Panc1 (cell line): Measurements from ENCODE around the gene F2RL1. TPM values are rescaled to one million over a fixed set of nuclear protein-coding genes. Genes with fewer than 3 reads are reported as not detected.
"Not testable (repeated sequence)": the region's sequence is repeated elsewhere in the genome, so short reads cannot be mapped to it uniquely, and the experiment has no call there.

Source experiments
- ATAC-seq: fragments of 200-7000 bp; cut with Tn5 transposase; 2 replicates; pipeline ENCODE4 v1.9.1; 2020; ENCODE audit warnings: mild to moderate bottlenecking, moderate library complexity
- BruUV-seq: library from RNA; stranded (reverse); fragments of 400-500 nt; replicated peaks from 2 replicates; lab custom pipeline; 2021; lab: Mats Ljungman, UMichigan
- CTCF ChIA-PET: fragments of 300-600 bp; sonication (Branson Sonifier 250); formaldehyde crosslinking; loops from one replicate; lab custom pipeline; 2022; ENCODE audit warnings: antibody characterized with exemption; lab: Charles Lee
- POLR2A ChIA-PET: fragments of 300-600 bp; sonication (Branson Sonifier 250); formaldehyde crosslinking; loops from one replicate; lab custom pipeline; 2022; ENCODE audit warnings: antibody characterized with exemption; lab: Charles Lee
- DNase-seq: peaks from one replicate; pipeline ENCODE4 v3.0.0-alpha.2; 2010; ENCODE audit warnings: low read depth, low spot score
- H3K27ac ChIP-seq: 2 replicates; pipeline ENCODE4 v1.5.1; 2011; ENCODE audit warnings: mild to moderate bottlenecking, low read length, inconsistent platforms
- H3K27me3 ChIP-seq: fragments of 200-500 bp; sonication (Bioruptor generic); 2 replicates; pipeline ENCODE4 v1.6.0; 2014; ENCODE audit warnings: low read length, inconsistent platforms; ENCODE audit not compliant: control insufficient read depth, insufficient read depth
- H3K36me3 ChIP-seq: fragments of 200-500 bp; sonication (Bioruptor generic); 2 replicates; pipeline ENCODE4 v1.5.1; 2014; ENCODE audit warnings: inconsistent platforms, mild to moderate bottlenecking, low read length, moderate library complexity; ENCODE audit not compliant: control insufficient read depth, insufficient read depth
- H3K4me1 ChIP-seq: 2 replicates; pipeline ENCODE4 v1.5.1; 2011; ENCODE audit warnings: inconsistent platforms, mild to moderate bottlenecking, low read length, moderate library complexity; ENCODE audit not compliant: control insufficient read depth, insufficient read depth
- H3K4me3 ChIP-seq, 2 experiments: 2 replicates each; pipeline ENCODE4 v1.5.1; 2011 to 2012; ENCODE audit warnings: low read depth in 2 of 2, low read length in 2 of 2, mild to moderate bottlenecking in 2 of 2, inconsistent platforms in 1 of 2, moderate library complexity in 1 of 2
- H3K9me3 ChIP-seq: fragments of 200-500 bp; sonication (Bioruptor generic); 2 replicates; pipeline ENCODE4 v1.5.1; 2014; ENCODE audit warnings: low read depth, mild to moderate bottlenecking, inconsistent platforms, low read length, moderate library complexity; ENCODE audit not compliant: control insufficient read depth, insufficient read depth
- CTCF ChIP-seq: fragments of 450-650 bp; IDR thresholded peaks from 2 replicates; pipeline ENCODE4 v1.5.1; 2017; ENCODE audit warnings: mild to moderate bottlenecking
- POLR2AphosphoS5 ChIP-seq: IDR thresholded peaks from 2 replicates; pipeline ENCODE4 v1.6.1; 2012; ENCODE audit warnings: mild to moderate bottlenecking, low read depth, low read length, moderate library complexity
- REST ChIP-seq, 2 experiments: IDR thresholded peaks; 2 replicates each; pipeline ENCODE4 v1.6.1; 2011 to 2012; ENCODE audit warnings: low read depth in 2 of 2, control low read depth in 1 of 2, low read length in 1 of 2, mild to moderate bottlenecking in 1 of 2, moderate library complexity in 1 of 2; ENCODE audit not compliant: insufficient read depth in 1 of 2
- SIN3A ChIP-seq: IDR thresholded peaks from 2 replicates; pipeline ENCODE4 v1.6.1; 2012; ENCODE audit warnings: low read depth, mild to moderate bottlenecking, low read length, moderate library complexity, borderline replicate concordance; ENCODE audit not compliant: insufficient read depth
- TCF7L2 ChIP-seq: IDR thresholded peaks from 2 replicates; pipeline ENCODE4 v1.6.1; 2011; ENCODE audit warnings: mild to moderate bottlenecking, low read depth, low read length, inconsistent platforms
- in situ Hi-C: cut with HindIII; loops from 2 replicates; pipeline ENCODE4 v1.10.0; 2016; ENCODE audit warnings: low sequenced_read_pairs, low pct_unique_long_range_greater_than_20kb
- intact Hi-C: fragments of 100-400 bp; cut with micrococcal nuclease; formaldehyde crosslinking; loops from one replicate; pipeline ENCODE4 v1.10.0; 2022; ENCODE audit not compliant: unreplicated experiment
- total RNA-seq: library from RNA; stranded (reverse); gene quantifications from one replicate; pipeline ENCODE4 v1.2.1, GENCODE V29; 2021; ENCODE audit not compliant: unreplicated experiment

The F2RL1 gene
- total RNA-seq, 1 experiment from 2014 or later, result 65.9 TPM

GRCh38 chr5:76854644-76855043, 35.8 kb downstream of the F2RL1 start:
- POLR2A ChIA-PET, result no interaction called here

GRCh38 chr5:76855501-76855900, 36.7 kb downstream of the F2RL1 start:
- CTCF ChIA-PET, DNase-seq, H3K4me1 ChIP-seq, ATAC-seq, H3K36me3 ChIP-seq, BruUV-seq, POLR2A ChIA-PET, H3K9me3 ChIP-seq, intact Hi-C loops, H3K4me3 ChIP-seq, in situ Hi-C loops, H3K27ac ChIP-seq, H3K27me3 ChIP-seq: not testable (repeated sequence)

More at GRCh38 chr5:76854644-76855043, 35.8 kb downstream of the F2RL1 start:
- no peak for TF ChIP-seq TCF7L2
- no peak for TF ChIP-seq SIN3A
- TF ChIP-seq REST (IDR thresholded peaks at IDR 0.05; ENCODE audit: insufficient read depth in 1 of 2, low read depth in 2 of 2, low read length in 1 of 2), result no peak
- TF ChIP-seq POLR2AphosphoS5, result no peak
- no peak for TF ChIP-seq CTCF
- no peaks in the 10 kb centered on the region for H3K4me1 ChIP-seq
- in situ Hi-C loops (no loop called here), intact Hi-C loops (no loop called here)
- no peaks in the 10 kb centered on the region for H3K27me3 ChIP-seq
- no peak overlapping the region for H3K4me3 ChIP-seq
- H3K27ac ChIP-seq, result no peak overlapping the region
- ATAC-seq (no peak), DNase-seq (no peak)
- BruUV-seq, result no TSS peak
- H3K9me3 ChIP-seq, result no peaks in the 10 kb centered on the region
- no peaks in the 10 kb centered on the region for H3K36me3 ChIP-seq
- CTCF ChIA-PET, result no interaction called here

GRCh38 chr5:76855961-76856360, 37.1 kb downstream of the F2RL1 start:
- DNase-seq, result no peak
- in situ Hi-C loops (no loop called here), intact Hi-C loops (no loop called here)
- Histone ChIP-seq H3K27ac (no peak overlapping the region), H3K36me3 (no peaks in the 10 kb centered on the region), H3K4me1 (no peaks in the 10 kb centered on the region), H3K27me3 (no peaks in the 10 kb centered on the region), H3K4me3 (no peak overlapping the region), H3K9me3 (no peaks in the 10 kb centered on the region)
- ChIA-PET CTCF (no interaction called here), POLR2A (no interaction called here)
- no peak for ATAC-seq
- BruUV-seq, result no TSS peak
- TF ChIP-seq TCF7L2 (no peak), REST (IDR thresholded peaks at IDR 0.05; ENCODE audit: insufficient read depth in 1 of 2, low read depth in 2 of 2, low read length in 1 of 2) (no peak), CTCF (no peak), POLR2AphosphoS5 (no peak), SIN3A (no peak)

GRCh38 chr5:76856800-76857199, 38.0 kb downstream of the F2RL1 start:
- in situ Hi-C loops, ATAC-seq, CTCF ChIA-PET, POLR2A ChIA-PET, H3K4me1 ChIP-seq, H3K27me3 ChIP-seq, BruUV-seq, intact Hi-C loops, H3K9me3 ChIP-seq, H3K27ac ChIP-seq, H3K4me3 ChIP-seq, DNase-seq, H3K36me3 ChIP-seq: not testable (repeated sequence)
